Caki2 (cell line): Measurements from ENCODE around the gene HACD2. TPM values are rescaled to one million over a fixed set of nuclear protein-coding genes. Genes with fewer than 3 reads are reported as not detected.

Experiments
- DNase-seq: peaks from one replicate; pipeline ENCODE4 v3.0.0-alpha.2; 2015; ENCODE audit warnings: low read depth
- in situ Hi-C: cut with HindIII; loops from 2 replicates; pipeline ENCODE4 v1.10.0; 2016; ENCODE audit warnings: low sequenced_read_pairs, low pct_unique_long_range_greater_than_20kb, mixed read lengths
- total RNA-seq: library from RNA; depleted of rRNA; stranded (reverse); fragments of >200 nt; shearing (Covaris generic); gene quantifications from 2 replicates; pipeline ENCODE4 v1.2.3, GENCODE V29; 2014; ENCODE audit warnings: low replicate concordance

HACD2 gene
- total RNA-seq, 1 experiment from 2014 or later, result 7.7 TPM

DNA sequence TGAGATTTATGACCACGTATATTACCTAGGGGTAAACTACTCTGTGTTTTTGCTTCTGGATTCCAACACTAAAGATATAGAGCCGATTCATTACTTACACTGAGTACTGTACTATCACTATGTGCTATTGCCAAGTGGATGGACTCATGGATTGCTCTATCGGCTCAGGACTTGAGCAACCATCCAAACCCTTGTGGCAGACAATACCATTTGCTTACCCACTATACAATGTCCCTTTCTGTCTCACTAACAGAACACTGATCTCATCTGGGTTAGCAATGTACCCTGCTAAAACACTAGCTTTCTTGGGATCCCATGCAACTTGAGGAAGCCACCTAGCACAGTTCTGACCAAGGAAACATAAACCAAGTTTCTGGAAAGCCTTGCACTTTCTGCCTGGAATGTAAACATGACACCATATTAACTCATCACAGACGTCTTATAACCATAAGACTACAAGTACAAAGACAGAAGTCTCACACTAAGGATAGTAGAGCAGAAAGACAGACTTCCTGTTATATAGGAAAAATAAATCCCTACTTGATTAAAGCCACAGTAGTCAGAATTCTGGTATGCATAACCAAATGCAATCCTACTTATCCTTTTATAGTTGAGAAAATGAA lies 38.6 kb downstream of the HACD2 start:
- in situ Hi-C loops, result no loop called here

DNA sequence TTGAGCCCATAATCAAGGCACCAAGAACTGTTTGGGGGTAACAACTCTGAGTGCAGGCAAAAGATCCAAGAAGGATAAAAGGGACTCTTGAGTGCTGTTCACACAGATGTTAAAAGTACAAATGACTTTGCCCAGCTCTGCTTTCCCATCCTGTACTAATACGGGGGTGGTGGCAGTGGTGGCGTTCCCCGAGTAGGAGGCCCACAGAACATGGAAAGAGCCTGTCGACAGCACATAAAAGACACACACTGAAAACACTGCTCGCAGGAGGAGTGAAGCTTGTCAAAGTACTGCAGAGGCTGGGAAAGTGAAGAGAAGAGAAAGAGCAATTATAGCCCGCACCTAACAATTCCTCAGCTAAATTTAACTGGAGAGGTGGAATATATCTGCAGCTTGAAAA lies 40.9 kb downstream of the HACD2 start:
- in situ Hi-C loops, result no loop called here
- no peak for DNase-seq

More for the DNA sequence above, 38.6 kb downstream of the HACD2 start:
- DNase-seq, result no peak

DNA sequence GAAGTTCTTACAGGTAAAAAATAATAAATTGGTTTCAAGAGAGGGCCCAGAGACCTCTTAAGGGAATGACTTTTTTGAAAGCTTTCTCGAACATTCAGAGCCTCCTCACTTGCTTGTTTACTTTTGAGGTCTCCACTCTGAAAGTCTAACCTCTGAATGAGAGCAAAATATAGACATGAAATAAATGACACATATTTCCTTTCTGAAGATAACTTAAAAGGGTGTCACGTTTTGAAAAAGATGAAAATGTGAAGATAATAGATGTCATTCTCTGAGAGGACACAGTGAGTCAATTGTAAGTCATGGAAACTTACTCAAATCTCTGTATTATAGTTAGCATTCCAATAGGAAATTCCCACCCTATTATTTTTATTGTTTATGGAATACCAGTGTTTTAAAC lies 44.6 kb downstream of the HACD2 start:
- no peak for DNase-seq
- in situ Hi-C loops, result no loop called here

DNA sequence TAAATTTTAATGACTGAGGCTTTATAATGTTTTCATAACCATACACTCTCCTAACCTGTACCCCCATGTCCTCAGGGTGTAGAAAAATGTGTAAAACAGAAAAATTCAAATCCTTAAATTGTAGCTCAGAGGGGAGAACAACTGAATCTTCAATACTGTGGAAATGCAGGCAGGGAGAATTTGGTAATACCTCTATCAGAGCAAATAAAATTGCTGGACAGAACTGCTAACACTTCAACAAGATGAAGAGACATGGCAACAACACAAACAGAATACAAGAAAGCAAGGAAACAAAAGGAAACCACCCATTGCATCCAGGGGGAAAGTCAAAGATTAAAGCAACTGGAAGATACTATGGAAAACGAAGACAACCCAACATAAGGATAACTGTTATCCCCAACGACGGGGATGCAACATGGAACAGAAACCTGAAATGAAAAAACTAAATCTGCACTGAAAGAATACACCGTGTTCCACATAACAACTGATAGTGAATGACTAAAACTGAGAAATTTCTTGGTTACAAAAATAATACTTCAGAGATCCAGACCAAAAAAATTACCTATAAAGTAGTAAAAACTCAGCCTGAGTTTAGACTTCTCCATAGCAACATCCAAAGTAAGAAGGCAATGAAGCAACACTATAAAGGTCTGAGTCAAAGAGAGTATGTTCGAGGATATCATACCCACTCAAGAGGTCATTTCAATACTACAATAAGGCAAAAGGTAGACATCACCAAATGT lies 48.5 kb downstream of the HACD2 start:
- DNase-seq, result no peak
- in situ Hi-C loops, result no loop called here

DNA sequence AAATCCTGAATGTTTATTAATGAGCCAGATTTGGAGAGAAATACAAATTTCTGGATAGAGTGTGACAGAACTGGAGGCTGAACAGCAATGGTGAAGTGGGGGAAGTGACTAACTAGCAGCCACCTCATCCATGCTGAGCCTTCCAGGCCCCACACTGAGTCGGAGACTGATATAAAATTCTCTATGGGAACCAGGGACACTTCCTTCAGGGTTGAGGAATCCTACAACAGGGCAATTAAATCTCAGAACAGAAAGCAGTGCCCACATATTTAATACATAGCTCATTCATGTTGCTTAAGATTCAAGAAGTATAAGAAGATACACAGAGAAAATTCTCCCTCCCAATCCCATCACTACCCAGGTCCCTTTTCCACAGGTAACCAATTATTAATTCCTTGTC lies 49.3 kb downstream of the HACD2 start:
- in situ Hi-C loops, result no loop called here
- no peak for DNase-seq

DNA sequence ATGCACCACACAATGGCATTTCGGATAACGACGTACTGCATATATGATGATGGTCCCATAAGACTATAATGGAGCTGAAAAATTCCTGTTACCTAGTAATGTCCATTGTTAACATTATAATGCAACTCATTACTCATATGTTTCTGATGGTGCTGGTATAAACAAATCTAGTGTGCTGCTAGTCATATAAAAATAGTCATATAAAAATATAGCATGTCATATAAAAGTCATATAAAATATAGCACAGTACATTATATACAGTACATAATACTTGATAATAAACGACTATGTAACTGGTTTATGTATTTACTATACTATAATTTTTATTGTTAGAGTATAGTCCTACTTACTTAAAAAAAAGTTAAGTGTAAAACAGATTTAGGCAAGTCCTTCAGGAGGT lies 50.6 kb downstream of the HACD2 start:
- in situ Hi-C loops, result no loop called here
- DNase-seq, result no peak

DNA sequence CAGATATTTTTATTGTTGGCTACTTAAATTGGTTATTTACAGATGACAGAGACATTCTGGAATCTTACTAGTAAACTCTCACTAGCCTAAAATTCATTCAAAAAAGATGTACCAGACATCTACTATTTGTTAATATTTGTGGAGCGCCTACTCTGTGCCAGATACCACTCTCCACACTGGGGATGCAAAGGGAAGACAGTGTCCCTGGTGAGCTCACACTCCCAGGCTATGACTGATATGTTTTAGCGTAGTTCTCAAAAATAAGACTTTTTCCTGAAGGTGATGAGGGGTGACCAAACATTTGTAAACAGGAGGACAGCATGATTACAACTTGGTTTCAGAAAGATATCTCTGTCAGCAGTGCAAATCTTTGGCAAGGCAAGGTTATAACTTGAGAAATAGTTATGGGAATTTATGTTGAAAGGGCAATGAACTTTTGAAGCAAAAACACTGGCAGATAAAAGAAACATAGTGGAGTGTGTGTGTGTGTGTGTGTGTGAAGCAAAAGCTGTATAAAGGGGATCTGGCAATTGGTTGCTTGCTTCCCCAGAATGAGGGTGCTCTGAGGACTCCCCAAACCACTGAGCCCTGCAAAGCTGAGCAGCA lies 51.2 kb downstream of the HACD2 start:
- in situ Hi-C loops, result no loop called here
- no peak for DNase-seq

DNA sequence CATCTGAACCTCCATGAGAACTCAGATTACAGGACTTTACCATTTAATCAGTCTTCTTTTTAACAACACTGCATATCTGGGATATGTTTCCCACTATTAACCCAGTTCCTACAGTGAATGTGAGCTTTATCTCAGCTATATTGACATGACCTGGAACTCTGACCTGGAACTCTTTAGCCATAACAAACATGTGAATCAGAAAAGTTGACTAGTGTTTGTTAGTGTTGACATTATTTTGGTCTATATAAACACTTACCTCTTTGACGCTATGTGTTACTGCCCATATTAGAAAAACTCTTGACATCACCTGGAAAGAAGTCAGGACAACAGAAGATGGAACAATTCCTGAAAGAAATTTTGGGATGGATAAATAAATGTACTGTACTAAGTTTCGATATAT lies 56.7 kb downstream of the HACD2 start:
- in situ Hi-C loops, result no loop called here
- no peak for DNase-seq

DNA sequence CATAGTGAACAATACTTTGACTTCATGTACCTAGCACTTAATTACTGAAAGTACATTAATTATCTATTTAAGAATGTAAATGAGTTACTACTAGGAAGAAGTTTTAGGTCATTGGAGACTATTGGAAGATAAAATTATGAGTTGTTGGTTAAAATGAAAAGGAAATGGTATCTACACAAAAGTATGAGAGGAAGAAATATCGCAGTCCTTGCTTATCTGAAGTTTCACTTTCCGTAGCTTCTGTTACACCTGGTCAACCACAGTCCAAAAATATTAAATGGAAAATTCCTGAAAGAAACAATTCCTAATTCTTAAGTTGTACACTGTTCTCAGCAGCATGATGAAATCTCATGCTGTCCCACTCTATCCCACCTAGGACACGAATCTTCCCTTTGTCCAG lies 57.8 kb downstream of the HACD2 start:
- in situ Hi-C loops, result no loop called here
- no peak for DNase-seq

DNA sequence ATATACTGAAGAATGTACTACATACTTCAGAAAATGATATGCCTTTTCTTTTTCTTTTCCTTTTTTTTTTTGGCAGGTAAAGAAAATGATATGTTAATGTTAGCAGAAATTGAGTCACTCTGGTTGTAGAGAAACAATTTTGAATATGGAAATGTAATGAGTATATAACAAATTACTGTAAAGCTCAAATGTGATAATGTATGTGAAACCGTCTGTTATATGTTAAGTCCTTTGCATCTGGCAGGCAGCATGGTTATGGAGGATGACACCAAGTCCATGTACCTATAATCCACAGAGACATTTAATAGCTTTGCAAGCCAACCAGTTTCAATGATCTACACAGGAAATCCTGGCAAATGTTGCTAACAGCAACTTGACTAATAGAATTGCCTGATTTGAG lies 58.4 kb downstream of the HACD2 start:
- DNase-seq, result no peak
- in situ Hi-C loops, result no loop called here

DNA sequence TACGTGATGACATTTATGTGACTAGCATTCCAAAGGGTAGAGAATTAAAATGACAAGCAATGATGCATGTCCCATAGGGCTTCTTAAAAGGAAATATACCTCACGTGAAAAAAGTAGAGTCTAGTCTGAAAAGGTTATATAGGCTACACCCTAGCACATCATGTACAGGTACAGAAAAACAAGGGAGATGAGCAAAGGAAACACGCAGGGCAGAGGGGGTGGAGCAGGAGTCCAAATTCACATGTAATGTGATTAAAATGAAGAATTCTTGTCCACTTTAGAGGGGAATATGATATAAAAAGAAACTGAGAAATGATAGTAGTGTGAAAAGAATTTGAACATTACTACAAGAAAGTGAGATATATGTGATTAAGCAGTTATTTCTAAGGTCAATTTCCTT lies 59.4 kb downstream of the HACD2 start:
- no peak for DNase-seq
- in situ Hi-C loops, result no loop called here

DNA sequence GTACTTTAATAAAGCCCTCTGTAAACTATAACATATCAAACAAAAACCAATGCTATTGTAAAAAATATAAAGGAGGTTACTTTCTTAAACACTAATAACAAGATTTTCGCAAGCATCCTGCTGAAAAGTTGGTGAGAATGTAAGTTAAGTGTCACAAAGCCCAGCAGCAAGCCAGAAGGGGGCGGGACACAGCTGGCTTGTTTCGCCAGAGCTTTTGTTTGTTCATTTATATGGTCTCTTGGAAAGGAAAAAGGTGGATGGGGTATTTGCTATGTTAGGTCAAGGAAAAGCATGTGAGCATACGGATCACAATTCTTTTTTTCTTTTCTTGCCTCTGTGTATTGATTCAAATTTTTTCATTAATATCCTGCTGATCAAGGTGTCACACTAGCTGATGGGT lies 59.9 kb downstream of the HACD2 start:
- no peak for DNase-seq
- in situ Hi-C loops, result no loop called here

DNA sequence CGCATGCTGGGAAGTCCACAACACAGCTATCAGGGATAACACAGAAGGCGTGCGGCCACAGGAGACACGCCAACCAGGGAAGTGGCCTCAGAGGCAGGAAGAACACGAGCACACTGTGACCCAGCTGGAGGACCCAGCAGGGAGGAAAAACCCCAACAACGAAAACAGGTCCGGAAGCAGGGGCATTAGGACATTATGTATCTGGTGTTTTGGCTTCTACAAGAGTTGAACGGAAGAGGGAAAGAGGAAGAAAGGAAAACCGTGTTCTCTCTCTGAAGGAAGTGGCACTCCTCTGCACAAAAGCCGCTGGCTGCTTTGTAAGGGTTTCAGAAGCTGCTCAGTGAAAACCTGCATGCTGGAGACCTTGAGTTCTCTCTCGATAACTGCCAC lies 61.8 kb downstream of the HACD2 start:
- in situ Hi-C loops, result no loop called here
- DNase-seq, result no peak

DNA sequence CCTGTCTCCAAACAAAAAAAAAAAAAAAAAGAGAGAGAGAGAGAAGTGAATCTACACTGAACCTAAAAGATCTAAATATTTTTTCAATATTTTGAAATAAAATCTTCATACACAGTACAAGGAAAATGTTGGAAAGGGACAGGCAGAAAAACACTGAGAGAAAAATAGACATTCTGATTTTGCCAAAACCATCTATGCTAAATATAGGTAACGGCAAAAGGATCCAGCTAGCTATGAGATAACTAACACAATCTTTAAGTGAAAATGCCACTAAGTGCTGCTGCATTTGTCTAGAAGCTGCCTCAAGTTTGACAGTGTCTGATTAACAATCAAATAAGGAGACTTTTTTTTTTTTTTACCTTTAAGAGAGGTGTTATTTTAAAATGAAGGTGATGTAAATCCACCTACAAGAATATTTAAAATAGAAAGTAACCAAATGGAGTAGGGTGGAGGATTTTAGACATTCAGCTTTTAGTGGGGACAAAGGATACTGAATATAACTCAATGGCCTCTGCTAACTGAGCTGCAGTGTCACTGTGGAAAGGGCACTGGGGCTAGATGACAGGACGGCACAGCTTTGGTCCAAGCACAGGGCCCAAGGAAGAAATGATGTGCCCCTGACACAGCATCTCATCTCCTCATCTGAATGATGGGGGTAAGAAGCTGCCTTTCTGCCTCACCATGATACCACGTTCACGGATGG lies 62.4 kb downstream of the HACD2 start:
- DNase-seq, result no peak

DNA sequence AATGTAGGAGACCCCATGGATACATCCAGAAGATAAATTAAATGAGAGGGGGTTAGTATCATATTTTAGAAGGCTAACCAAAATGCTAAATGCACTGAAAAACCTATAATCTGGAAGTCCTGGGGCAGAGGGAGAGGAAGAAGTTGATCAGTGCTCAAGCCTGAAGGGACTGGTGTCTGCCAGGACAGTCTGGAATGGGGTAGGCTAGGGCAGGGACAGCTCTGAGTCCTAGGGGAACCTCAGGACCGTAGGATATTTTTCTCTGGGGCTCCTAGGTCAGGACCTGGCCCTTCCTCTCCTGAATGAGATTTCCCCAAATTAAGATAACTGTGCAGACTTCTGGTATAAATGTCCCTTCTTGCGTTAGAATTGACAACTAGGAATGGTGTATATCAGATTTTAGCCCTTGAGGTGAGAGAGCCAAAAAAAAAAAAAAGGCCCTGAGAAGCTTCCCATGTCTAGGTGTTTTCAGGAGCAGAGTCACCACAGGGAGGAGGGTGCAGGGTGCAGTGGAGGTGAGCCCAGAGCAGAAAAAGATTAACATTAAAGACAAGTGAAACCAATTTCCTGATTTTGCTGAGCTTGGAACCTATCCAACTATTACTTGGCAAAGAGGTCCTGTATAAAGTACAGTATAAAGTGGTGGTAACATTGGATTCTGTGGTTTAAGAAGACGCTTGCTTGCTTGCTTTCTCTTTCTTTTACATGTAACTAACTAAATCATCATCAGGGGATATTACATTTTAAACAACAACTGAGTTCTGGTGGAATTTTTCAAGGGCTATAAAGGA lies 63.5 kb downstream of the HACD2 start:
- no peak for DNase-seq
- in situ Hi-C loops, result no loop called here

More for the DNA sequence above, 62.4 kb downstream of the HACD2 start:
- in situ Hi-C loops, result no loop called here

DNA sequence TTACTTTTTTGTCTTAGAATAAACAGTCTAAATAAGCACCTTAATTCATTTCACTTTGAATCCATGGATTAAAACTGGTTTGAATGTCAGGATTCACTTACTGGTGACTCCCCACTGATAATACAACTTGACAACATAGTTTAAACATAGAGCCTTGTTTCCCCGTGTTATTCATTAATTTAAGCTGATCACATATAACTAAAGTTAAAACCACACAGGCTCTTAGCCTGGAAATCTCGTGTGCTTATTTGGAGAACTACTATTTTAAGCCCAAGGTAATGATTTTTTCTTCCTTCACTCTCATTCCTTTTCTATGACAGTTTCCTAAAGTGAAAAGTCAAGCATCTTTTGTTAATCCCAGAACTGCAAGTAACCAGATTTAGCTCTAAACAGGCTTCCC lies 64.2 kb downstream of the HACD2 start:
- no peak for DNase-seq
- in situ Hi-C loops, result no loop called here

DNA sequence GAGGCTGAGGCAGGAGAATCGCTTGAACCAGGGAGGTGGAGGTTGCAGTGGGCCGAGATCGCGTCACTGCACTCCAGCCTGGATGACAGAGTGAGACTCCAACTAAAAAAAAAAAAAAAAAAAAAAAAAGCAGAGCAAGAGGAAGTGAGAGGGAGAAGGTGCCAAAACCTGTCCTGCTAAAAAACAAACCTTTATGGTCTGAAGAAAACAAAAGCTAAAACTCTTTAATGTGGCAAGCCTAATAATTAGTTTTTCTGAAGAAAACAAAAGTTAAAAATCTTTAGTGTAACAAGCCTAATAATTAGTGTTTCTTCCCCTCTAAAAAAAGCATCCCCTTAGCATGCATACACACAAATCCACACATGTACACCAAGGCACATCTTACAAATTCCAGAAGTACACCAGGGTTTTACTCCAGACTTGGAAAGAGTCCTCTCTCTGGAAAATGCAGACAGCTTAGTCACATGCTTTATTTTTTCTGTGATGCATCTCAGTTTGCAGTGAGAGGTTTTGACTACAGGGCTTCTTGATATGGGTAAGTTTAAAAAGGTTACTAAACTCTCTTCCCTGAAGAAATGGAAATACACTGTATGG lies 65.9 kb downstream of the HACD2 start:
- in situ Hi-C loops, result no loop called here

DNA sequence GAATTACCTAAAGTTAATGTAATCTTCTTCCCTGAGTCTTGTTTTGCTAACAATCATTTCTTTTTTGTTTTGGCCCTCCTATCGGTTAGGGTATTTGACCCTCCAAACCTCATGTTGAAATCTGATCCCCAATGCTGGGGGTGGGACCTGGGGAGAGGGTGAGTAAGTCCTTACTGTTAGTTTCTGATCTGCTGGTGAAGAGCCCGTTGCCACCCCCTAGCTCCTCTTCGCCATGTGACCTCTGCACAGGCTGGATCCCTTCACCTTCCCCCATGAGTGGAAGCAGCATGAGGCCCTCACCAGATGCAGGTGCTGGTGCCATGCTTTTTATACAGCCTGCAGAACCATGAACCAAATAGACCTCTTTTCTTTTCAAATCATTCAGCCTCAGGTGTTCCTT lies 73.1 kb downstream of the HACD2 start:
- no peak for DNase-seq
- in situ Hi-C loops, result no loop called here

More for the DNA sequence above, 65.9 kb downstream of the HACD2 start:
- DNase-seq, result no peak
